Endometrial microvascular endothelial cells (primary cell): ENCODE results near the gene SAMSN1. TPM values are rescaled to one million over a fixed set of nuclear protein-coding genes. Genes with fewer than 3 reads are reported as not detected.
"Not testable (repeated sequence)": the region's sequence is repeated elsewhere in the genome, so short reads cannot be mapped to it uniquely, and the experiment has no call there.

Source experiments
- in situ Hi-C: cut with HindIII; loops from 2 replicates; pipeline ENCODE4 v1.10.0; 2017; ENCODE audit warnings: low sequenced_read_pairs, low pct_unique_long_range_greater_than_20kb; ENCODE audit errors: inconsistent ontology term
- total RNA-seq: library from RNA; depleted of rRNA; stranded (reverse); fragments of >200 nt; gene quantifications from one replicate; pipeline ENCODE4 v1.2.3, GENCODE V29; 2015; ENCODE audit errors: inconsistent ontology term

SAMSN1 gene
- total RNA-seq, 1 donor from 2014 or later = not detected

- in situ Hi-C loops = no loop called here
Observed at GRCh38 chr21:14535702-14536101, 10.4 kb downstream of the SAMSN1 start.

- in situ Hi-C loops = no loop called here
Observed at GRCh38 chr21:14533499-14534428, 12.4 kb downstream of the SAMSN1 start.

GRCh38 chr21:14531757-14532316, 14.3 kb downstream of the SAMSN1 start:
- in situ Hi-C loops = no loop called here

- in situ Hi-C loops = no loop called here
Observed at GRCh38 chr21:14530592-14530991, 15.5 kb downstream of the SAMSN1 start.

GRCh38 chr21:14528815-14529214, 17.3 kb downstream of the SAMSN1 start:
- in situ Hi-C loops = no loop called here

- in situ Hi-C loops = no loop called here
Observed at GRCh38 chr21:14527696-14528652, 18.1 kb downstream of the SAMSN1 start.

- in situ Hi-C loops = no loop called here
Observed at GRCh38 chr21:14526836-14527695, 19.0 kb downstream of the SAMSN1 start.

- in situ Hi-C loops = no loop called here
Observed at GRCh38 chr21:14526199-14526598, 19.9 kb downstream of the SAMSN1 start.

GRCh38 chr21:14523234-14523633, 22.9 kb downstream of the SAMSN1 start:
- in situ Hi-C loops = no loop called here

- in situ Hi-C loops = no loop called here
Observed at GRCh38 chr21:14522736-14523135, 23.4 kb downstream of the SAMSN1 start.

GRCh38 chr21:14520535-14520934, 25.6 kb downstream of the SAMSN1 start:
- in situ Hi-C loops = no loop called here

GRCh38 chr21:14519000-14519399, 27.1 kb downstream of the SAMSN1 start:
- in situ Hi-C loops = no loop called here

- in situ Hi-C loops = no loop called here
Observed at GRCh38 chr21:14513804-14514203, 32.3 kb downstream of the SAMSN1 start.

GRCh38 chr21:14506859-14507457, 39.2 kb downstream of the SAMSN1 start:
- in situ Hi-C loops = not testable (repeated sequence)

GRCh38 chr21:14500873-14501272, 45.2 kb downstream of the SAMSN1 start:
- in situ Hi-C loops = no loop called here

GRCh38 chr21:14499316-14499715, 46.8 kb downstream of the SAMSN1 start:
- in situ Hi-C loops = no loop called here

- in situ Hi-C loops = no loop called here
Observed at GRCh38 chr21:14497825-14498224, 48.3 kb downstream of the SAMSN1 start.

- in situ Hi-C loops = no loop called here
Observed at GRCh38 chr21:14495075-14495474, 51.0 kb downstream of the SAMSN1 start.
